ENCODE measurements around the gene RPL18A.
A peak's percentile ranks its signal among the peaks of the same experiment; 100 is the strongest.

Gene RPL18A

GRCh38 chr19:17843908-17844490, 15.7 kb upstream of the RPL18A start (continued):
- TF ChIP-seq ZFP37 (tag by site-specific recombination; IDR thresholded peaks at IDR 0.05) (no peak), ZNF341 (tag by site-specific recombination; IDR thresholded peaks at IDR 0.05; ENCODE audit: low read depth) (peak; percentile 47; the same call in 1 of the 2 replicates), ZNF600 (tag by site-specific recombination; IDR thresholded peaks at IDR 0.05) (peak; percentile 33; the same call in 1 of the 2 replicates), ZNF747 (tag by site-specific recombination; IDR thresholded peaks at IDR 0.05) (no peak), MYNN (tag by site-specific recombination; IDR thresholded peaks at IDR 0.05; ENCODE audit: borderline replicate concordance) (no peak)
- TF ChIP-seq, protein P1, sequence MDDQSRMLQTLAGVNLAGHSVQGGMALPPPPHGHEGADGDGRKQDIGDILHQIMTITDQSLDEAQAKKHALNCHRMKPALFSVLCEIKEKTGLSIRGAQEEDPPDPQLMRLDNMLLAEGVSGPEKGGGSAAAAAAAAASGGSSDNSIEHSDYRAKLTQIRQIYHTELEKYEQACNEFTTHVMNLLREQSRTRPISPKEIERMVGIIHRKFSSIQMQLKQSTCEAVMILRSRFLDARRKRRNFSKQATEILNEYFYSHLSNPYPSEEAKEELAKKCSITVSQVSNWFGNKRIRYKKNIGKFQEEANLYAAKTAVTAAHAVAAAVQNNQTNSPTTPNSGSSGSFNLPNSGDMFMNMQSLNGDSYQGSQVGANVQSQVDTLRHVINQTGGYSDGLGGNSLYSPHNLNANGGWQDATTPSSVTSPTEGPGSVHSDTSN (CRISPR knock-in tag; IDR thresholded peaks at IDR 0.05), result no peak

DNA sequence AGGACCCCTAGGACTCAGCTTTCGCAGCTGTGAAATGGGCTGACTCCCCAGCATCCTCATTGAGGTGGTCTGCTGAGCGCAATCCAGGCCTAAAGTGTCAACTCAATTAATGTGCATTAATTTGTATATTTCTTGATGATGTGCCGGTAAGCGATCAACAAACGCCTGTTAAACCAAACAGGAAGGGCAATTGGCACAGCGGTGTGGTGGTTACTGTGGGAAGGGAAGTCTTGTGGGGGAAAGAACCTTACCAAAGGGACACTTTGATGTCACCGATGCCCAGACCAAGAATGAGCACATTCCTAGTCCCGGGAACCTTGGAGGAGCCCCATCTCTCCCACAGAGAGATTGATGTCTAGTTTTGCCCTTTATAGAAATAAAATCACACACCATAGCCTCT, 13.6 kb upstream of the RPL18A start:
- no peaks in the 10 kb centered on the region for H3K36me3 ChIP-seq (ENCODE audit: control insufficient read depth in 2 of 2, insufficient read depth in 1 of 2, low read length in 2 of 2)
- no peaks in the 10 kb centered on the region for H3K4me1 ChIP-seq (ENCODE audit: control insufficient read depth, insufficient read depth, low read length)
- CTCF ChIA-PET, result interaction anchor here (0.7 to 1.3 kb wide), 4 partner anchors 10 to 350 kb away, joined by 3 to 4 read pairs (median 3); partner anchors contain the start of gene RPL18A
- no peak overlapping the region for H3K27ac ChIP-seq (ENCODE audit: extremely low read depth, low read depth, low read length)
- POLR2A ChIA-PET, result no interaction called here
- no peak overlapping the region for H3K4me3 ChIP-seq (ENCODE audit: low read depth, low read length)
- H3K9me3 ChIP-seq (ENCODE audit: control insufficient read depth, insufficient read depth, low read depth, low read length), result no peaks in the 10 kb centered on the region
- TF ChIP-seq, protein P2, sequence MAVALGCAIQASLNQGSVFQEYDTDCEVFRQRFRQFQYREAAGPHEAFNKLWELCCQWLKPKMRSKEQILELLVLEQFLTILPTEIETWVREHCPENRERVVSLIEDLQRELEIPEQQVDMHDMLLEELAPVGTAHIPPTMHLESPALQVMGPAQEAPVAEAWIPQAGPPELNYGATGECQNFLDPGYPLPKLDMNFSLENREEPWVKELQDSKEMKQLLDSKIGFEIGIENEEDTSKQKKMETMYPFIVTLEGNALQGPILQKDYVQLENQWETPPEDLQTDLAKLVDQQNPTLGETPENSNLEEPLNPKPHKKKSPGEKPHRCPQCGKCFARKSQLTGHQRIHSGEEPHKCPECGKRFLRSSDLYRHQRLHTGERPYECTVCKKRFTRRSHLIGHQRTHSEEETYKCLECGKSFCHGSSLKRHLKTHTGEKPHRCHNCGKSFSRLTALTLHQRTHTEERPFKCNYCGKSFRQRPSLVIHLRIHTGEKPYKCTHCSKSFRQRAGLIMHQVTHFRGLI (tag by site-specific recombination; IDR thresholded peaks at IDR 0.05), result no peak
- TF ChIP-seq, protein P3, sequence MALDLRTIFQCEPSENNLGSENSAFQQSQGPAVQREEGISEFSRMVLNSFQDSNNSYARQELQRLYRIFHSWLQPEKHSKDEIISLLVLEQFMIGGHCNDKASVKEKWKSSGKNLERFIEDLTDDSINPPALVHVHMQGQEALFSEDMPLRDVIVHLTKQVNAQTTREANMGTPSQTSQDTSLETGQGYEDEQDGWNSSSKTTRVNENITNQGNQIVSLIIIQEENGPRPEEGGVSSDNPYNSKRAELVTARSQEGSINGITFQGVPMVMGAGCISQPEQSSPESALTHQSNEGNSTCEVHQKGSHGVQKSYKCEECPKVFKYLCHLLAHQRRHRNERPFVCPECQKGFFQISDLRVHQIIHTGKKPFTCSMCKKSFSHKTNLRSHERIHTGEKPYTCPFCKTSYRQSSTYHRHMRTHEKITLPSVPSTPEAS (tag by site-specific recombination; IDR thresholded peaks at IDR 0.05), result no peak
- no peak for TF ChIP-seq ZNF658 (tag by site-specific recombination; IDR thresholded peaks at IDR 0.05)
- TF ChIP-seq ZNF571 (tag by site-specific recombination; IDR thresholded peaks at IDR 0.05), result no peak
- TF ChIP-seq, protein P4, sequence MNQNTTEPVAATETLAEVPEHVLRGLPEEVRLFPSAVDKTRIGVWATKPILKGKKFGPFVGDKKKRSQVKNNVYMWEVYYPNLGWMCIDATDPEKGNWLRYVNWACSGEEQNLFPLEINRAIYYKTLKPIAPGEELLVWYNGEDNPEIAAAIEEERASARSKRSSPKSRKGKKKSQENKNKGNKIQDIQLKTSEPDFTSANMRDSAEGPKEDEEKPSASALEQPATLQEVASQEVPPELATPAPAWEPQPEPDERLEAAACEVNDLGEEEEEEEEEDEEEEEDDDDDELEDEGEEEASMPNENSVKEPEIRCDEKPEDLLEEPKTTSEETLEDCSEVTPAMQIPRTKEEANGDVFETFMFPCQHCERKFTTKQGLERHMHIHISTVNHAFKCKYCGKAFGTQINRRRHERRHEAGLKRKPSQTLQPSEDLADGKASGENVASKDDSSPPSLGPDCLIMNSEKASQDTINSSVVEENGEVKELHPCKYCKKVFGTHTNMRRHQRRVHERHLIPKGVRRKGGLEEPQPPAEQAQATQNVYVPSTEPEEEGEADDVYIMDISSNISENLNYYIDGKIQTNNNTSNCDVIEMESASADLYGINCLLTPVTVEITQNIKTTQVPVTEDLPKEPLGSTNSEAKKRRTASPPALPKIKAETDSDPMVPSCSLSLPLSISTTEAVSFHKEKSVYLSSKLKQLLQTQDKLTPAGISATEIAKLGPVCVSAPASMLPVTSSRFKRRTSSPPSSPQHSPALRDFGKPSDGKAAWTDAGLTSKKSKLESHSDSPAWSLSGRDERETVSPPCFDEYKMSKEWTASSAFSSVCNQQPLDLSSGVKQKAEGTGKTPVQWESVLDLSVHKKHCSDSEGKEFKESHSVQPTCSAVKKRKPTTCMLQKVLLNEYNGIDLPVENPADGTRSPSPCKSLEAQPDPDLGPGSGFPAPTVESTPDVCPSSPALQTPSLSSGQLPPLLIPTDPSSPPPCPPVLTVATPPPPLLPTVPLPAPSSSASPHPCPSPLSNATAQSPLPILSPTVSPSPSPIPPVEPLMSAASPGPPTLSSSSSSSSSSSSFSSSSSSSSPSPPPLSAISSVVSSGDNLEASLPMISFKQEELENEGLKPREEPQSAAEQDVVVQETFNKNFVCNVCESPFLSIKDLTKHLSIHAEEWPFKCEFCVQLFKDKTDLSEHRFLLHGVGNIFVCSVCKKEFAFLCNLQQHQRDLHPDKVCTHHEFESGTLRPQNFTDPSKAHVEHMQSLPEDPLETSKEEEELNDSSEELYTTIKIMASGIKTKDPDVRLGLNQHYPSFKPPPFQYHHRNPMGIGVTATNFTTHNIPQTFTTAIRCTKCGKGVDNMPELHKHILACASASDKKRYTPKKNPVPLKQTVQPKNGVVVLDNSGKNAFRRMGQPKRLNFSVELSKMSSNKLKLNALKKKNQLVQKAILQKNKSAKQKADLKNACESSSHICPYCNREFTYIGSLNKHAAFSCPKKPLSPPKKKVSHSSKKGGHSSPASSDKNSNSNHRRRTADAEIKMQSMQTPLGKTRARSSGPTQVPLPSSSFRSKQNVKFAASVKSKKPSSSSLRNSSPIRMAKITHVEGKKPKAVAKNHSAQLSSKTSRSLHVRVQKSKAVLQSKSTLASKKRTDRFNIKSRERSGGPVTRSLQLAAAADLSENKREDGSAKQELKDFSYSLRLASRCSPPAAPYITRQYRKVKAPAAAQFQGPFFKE (tag by site-specific recombination; IDR thresholded peaks at IDR 0.05; ENCODE audit: borderline replicate concordance), result no peak
- no peak for TF ChIP-seq CTCF (tag by site-specific recombination; IDR thresholded peaks at IDR 0.05)
- TF ChIP-seq REPIN1 (tag by site-specific recombination; IDR thresholded peaks at IDR 0.05; ENCODE audit: low read depth), result no peak
- no peak for TF ChIP-seq ZNF660 (tag by site-specific recombination; IDR thresholded peaks at IDR 0.05)
- TF ChIP-seq, protein P5, sequence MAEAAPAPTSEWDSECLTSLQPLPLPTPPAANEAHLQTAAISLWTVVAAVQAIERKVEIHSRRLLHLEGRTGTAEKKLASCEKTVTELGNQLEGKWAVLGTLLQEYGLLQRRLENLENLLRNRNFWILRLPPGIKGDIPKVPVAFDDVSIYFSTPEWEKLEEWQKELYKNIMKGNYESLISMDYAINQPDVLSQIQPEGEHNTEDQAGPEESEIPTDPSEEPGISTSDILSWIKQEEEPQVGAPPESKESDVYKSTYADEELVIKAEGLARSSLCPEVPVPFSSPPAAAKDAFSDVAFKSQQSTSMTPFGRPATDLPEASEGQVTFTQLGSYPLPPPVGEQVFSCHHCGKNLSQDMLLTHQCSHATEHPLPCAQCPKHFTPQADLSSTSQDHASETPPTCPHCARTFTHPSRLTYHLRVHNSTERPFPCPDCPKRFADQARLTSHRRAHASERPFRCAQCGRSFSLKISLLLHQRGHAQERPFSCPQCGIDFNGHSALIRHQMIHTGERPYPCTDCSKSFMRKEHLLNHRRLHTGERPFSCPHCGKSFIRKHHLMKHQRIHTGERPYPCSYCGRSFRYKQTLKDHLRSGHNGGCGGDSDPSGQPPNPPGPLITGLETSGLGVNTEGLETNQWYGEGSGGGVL (tag by site-specific recombination; IDR thresholded peaks at IDR 0.05), result no peak
- no peak for TF ChIP-seq ZNF76 (tag by site-specific recombination; IDR thresholded peaks at IDR 0.05; ENCODE audit: borderline replicate concordance, low read depth)

Data from HEK293 (cell line).